ENCODE measurements around the gene CDX1. TPM values are rescaled to one million over a fixed set of nuclear protein-coding genes. Genes with fewer than 3 reads are reported as not detected.

CDX1 gene
- total and polyA plus RNA-seq, 2 of the 8 experiments (the other 6 are each of a cell fraction or from before 2014, with no cell fraction given): not detected

- no peak for DNase-seq (ENCODE audit: low read depth in 1 of 2, low spot score in 2 of 2)
- H2BK15ac ChIP-seq (ENCODE audit: low read length): no peak overlapping the region
- H3K23me2 ChIP-seq (ENCODE audit: low read depth, low read length): no peaks in the 10 kb centered on the region
- H3K56ac ChIP-seq (replicated peaks; ENCODE audit: insufficient read length, low read depth, low read length): no peak overlapping the region
- FAIRE-seq: no peak
- H2AFZ ChIP-seq (ENCODE audit: low read length): no peak overlapping the region
- CTCF ChIA-PET (ENCODE audit: partially characterized antibody): interaction anchor here (0.6 to 13.1 kb wide), 17 partner anchors 9 to 215 kb away, joined by 3 to 188 read pairs (median 4); partner anchors contain the start of gene PDGFRB
- peaks cover 0 to 5% (median 3%) of the 10 kb centered on the region in 4 experiments; a peak in 3 of 7 replicates for H3K27me3 ChIP-seq (replicated peaks in 1 of 4; ENCODE audit: control insufficient read depth in 3 of 4, extremely low read depth in 1 of 4, insufficient read depth in 3 of 4, low read length in 3 of 4)
- H3K4me1 ChIP-seq (replicated peaks in 1 of 4; ENCODE audit: control insufficient read depth in 3 of 4, insufficient read depth in 4 of 4, low read length in 3 of 4): peaks cover 4 to 32% (median 26%) of the 10 kb centered on the region in 4 experiments
- no peak overlapping the region for H4K5ac ChIP-seq (ENCODE audit: insufficient read length, low read depth, low read length)
- H3K36me3 ChIP-seq (ENCODE audit: control insufficient read depth in 2 of 4, insufficient read depth in 4 of 4, low read length in 3 of 4): no peaks in the 10 kb centered on the region
- no peak overlapping the region for H3K14ac ChIP-seq (ENCODE audit: insufficient read length)
- no peak overlapping the region for H3K4me3 ChIP-seq (ENCODE audit: extremely low read depth in 1 of 4, insufficient read depth in 2 of 4, low read depth in 3 of 4, low read length in 4 of 4)
- H4K20me1 ChIP-seq (replicated peaks in 1 of 2; ENCODE audit: control insufficient read depth in 1 of 2, insufficient read depth in 2 of 2, low read length in 2 of 2): peaks cover 0 to 4% of the 10 kb centered on the region in 2 experiments
- no peak overlapping the region for H3K27ac ChIP-seq (ENCODE audit: low read depth, low read length)
- peak overlapping the region; percentile 73; the same call in 1 of the 2 replicates for H2BK5ac ChIP-seq (ENCODE audit: low read depth, low read length)
- no peak overlapping the region for H2BK20ac ChIP-seq (ENCODE audit: low read length)
- 79% methylated on average over 16 of the region's 16 CpGs; no CpG with 5 or more reads in 1 of the 2 experiments for WGBS, 2 experiments (ENCODE audit: extremely low coverage in 1 of 2, insufficient coverage in 1 of 2, insufficient read length in 1 of 2, insufficient replicate concordance in 2 of 2, low coverage in 1 of 2, low lambda C conversion rate in 2 of 2, missing lambda C conversion rate in 1 of 2)
- H4K91ac ChIP-seq (replicated peaks; ENCODE audit: insufficient read length, low read length): peak overlapping the region; percentile 37
- H2BK120ac ChIP-seq (replicated peaks; ENCODE audit: low read depth, low read length): no peak overlapping the region
- peak overlapping the region; percentile 78 for H2BK12ac ChIP-seq (ENCODE audit: low read depth, low read length)
- H4K8ac ChIP-seq (ENCODE audit: extremely low read depth, insufficient read depth, low read length): 0 out of 2 replicates have a peak overlapping the region, but pooled peaks have one; percentile 51
- POLR2A ChIA-PET (ENCODE audit: partially characterized antibody): interaction anchor here (1.4 kb wide), 2 partner anchors 15 to 79 kb away, joined by 4 to 5 read pairs; no protein-coding TSS in a partner anchor
- TF ChIP-seq KDM5A (IDR thresholded peaks at IDR 0.05; ENCODE audit: low read length) (no peak), BACH1 (IDR thresholded peaks at IDR 0.05; ENCODE audit: low read length) (no peak), CBX5 (IDR thresholded peaks at IDR 0.05; ENCODE audit: low read depth, low read length) (no peak), ZNF274 (IDR thresholded peaks at IDR 0.05; ENCODE audit: borderline replicate concordance, extremely low read depth, low read length) (no peak), NANOG (IDR thresholded peaks at IDR 0.05; ENCODE audit: insufficient read depth, low read depth, low read length, poor library complexity, severe bottlenecking) (no peak), SAP30 (IDR thresholded peaks at IDR 0.05; ENCODE audit: insufficient read depth, insufficient replicate concordance, low read length) (no peak), YY1 (IDR thresholded peaks at IDR 0.05; ENCODE audit: low read depth, low read length) (no peak), CEBPB (IDR thresholded peaks at IDR 0.05; ENCODE audit: low read depth, low read length) (no peak), RFX5 (IDR thresholded peaks at IDR 0.05; ENCODE audit: borderline replicate concordance, low read depth, low read length) (no peak), RBBP5 (IDR thresholded peaks at IDR 0.05; ENCODE audit: borderline replicate concordance, low read depth, low read length) (no peak), BRCA1 (IDR thresholded peaks at IDR 0.05; ENCODE audit: low read depth, low read length) (no peak), JUND (IDR thresholded peaks at IDR 0.05; ENCODE audit: low read length) (no peak)
- H3K18ac ChIP-seq (ENCODE audit: extremely low read depth, low read length): no peak overlapping the region; the same call in 1 of the 2 replicates
- H3K4me2 ChIP-seq (ENCODE audit: insufficient read depth in 1 of 2, low read depth in 2 of 2, low read length in 2 of 2): peak overlapping the region in 1 of 2 experiments; percentile 18; a peak in 1 of 4 replicates
- H3K79me2 ChIP-seq (ENCODE audit: control insufficient read depth in 1 of 2, insufficient read depth in 2 of 2, low read length in 2 of 2): no peaks in the 10 kb centered on the region
- no peaks in the 10 kb centered on the region for H3K79me1 ChIP-seq (ENCODE audit: low read depth, low read length)
- H2AK5ac ChIP-seq (ENCODE audit: low read depth, low read length): peak overlapping the region; percentile 93; the same call in 1 of the 2 replicates
- H3K9ac ChIP-seq (replicated peaks in 1 of 4; ENCODE audit: extremely low read depth in 1 of 4, low read depth in 3 of 4, low read length in 3 of 4): no peak overlapping the region
- H3K9me3 ChIP-seq (ENCODE audit: insufficient read depth in 2 of 2, low read depth in 1 of 2, low read length in 1 of 2): no peaks in the 10 kb centered on the region
- H3K23ac ChIP-seq (ENCODE audit: insufficient read length): no peak overlapping the region
- H3K4ac ChIP-seq (replicated peaks; ENCODE audit: insufficient read length, low read depth, low read length): peak overlapping the region; percentile 10
These were observed 30.0 kb upstream of the CDX1 start for GRCh38 chr5:150136305-150137167.

Measured in H1 (cell line).